Measurements from ENCODE around the gene RBM15B.
A peak's percentile ranks its signal among the peaks of the same experiment; 100 is the strongest.
"Not testable (repeated sequence)": the region's sequence is repeated elsewhere in the genome, so short reads cannot be mapped to it uniquely, and the experiment has no call there.

RBM15B gene

GRCh38 chr3:51391075-51391565, at the start of gene RBM15B:
Gene RBM15B (plus strand): TSS chr3:51391285. CDS start chr3:51391400, 115 bp downstream.
- DNase-seq = peak; percentile 78

GRCh38 chr3:51343918-51344687, 47.0 kb upstream of the RBM15B start:
- no peak for DNase-seq

- no peak for DNase-seq
Observed at GRCh38 chr3:51350751-51351150, 40.3 kb upstream of the RBM15B start.

GRCh38 chr3:51353131-51353530, 38.0 kb upstream of the RBM15B start:
- DNase-seq = no peak

- no peak for DNase-seq
Observed at GRCh38 chr3:51353691-51354090, 37.4 kb upstream of the RBM15B start.

- DNase-seq = no peak
Observed at GRCh38 chr3:51354172-51354571, 36.9 kb upstream of the RBM15B start.

GRCh38 chr3:51354731-51355615, 36.1 kb upstream of the RBM15B start:
- no peak for DNase-seq

- DNase-seq = no peak
Observed at GRCh38 chr3:51355891-51356578, 35.0 kb upstream of the RBM15B start.

- no peak for DNase-seq
Observed at GRCh38 chr3:51357856-51358255, 33.2 kb upstream of the RBM15B start.

GRCh38 chr3:51358981-51359380, 32.1 kb upstream of the RBM15B start:
- no peak for DNase-seq

- DNase-seq = no peak
Observed at GRCh38 chr3:51360806-51361205, 30.3 kb upstream of the RBM15B start.

- no peak for DNase-seq
Observed at GRCh38 chr3:51361746-51362145, 29.3 kb upstream of the RBM15B start.

GRCh38 chr3:51362476-51362875, 28.6 kb upstream of the RBM15B start:
- DNase-seq = no peak

- not testable (repeated sequence) for DNase-seq
Observed at GRCh38 chr3:51368276-51368675, 22.8 kb upstream of the RBM15B start.

- DNase-seq = no peak
Observed at GRCh38 chr3:51371943-51372557, 19.0 kb upstream of the RBM15B start.

- no peak for DNase-seq
Observed at GRCh38 chr3:51373658-51374421, 17.2 kb upstream of the RBM15B start.

- DNase-seq = no peak
Observed at GRCh38 chr3:51374456-51374855, 16.6 kb upstream of the RBM15B start.

GRCh38 chr3:51375136-51375535, 15.9 kb upstream of the RBM15B start:
- no peak for DNase-seq

GRCh38 chr3:51375571-51375970, 15.5 kb upstream of the RBM15B start:
- no peak for DNase-seq

- DNase-seq = no peak
Observed at GRCh38 chr3:51378065-51378464, 13.0 kb upstream of the RBM15B start.

GRCh38 chr3:51378726-51379125, 12.4 kb upstream of the RBM15B start:
- DNase-seq = no peak

- DNase-seq = no peak
Observed at GRCh38 chr3:51379301-51379700, 11.8 kb upstream of the RBM15B start.

Measured in NCI-H748 treated with DMSO at 0.1 percent for 48 hours (cell line).